HG03432 (cell line): Measurements from ENCODE around the gene SYTL5.
A peak's percentile ranks its signal among the peaks of the same experiment; 100 is the strongest.
"Not testable (repeated sequence)": the region's sequence is repeated elsewhere in the genome, so short reads cannot be mapped to it uniquely, and the experiment has no call there.

Experiments used
- ATAC-seq: cut with Tn5 transposase; IDR thresholded peaks from one replicate; pipeline ENCODE4 v1.9.1; 2021; ENCODE audit warnings: mild to moderate bottlenecking, moderate library complexity; ENCODE audit not compliant: unreplicated experiment

SYTL5 gene

GRCh38 chrX:38006291-38006690 is at the start of gene SYTL5:
TSS of gene SYTL5 (plus strand) at chrX:38006553. CDS start at chrX:38033890, 27,337 bp downstream.
- ATAC-seq, result no peak

- ATAC-seq, result no peak
Observed at GRCh38 chrX:37958525-37959211, 47.7 kb upstream of the SYTL5 start.

GRCh38 chrX:37959212-37960021 is 46.9 kb upstream of the SYTL5 start:
- no peak for ATAC-seq

- ATAC-seq, result no peak
Observed at GRCh38 chrX:37961118-37961517, 45.2 kb upstream of the SYTL5 start.

GRCh38 chrX:37967714-37968113 is 38.6 kb upstream of the SYTL5 start:
- ATAC-seq, result no peak

GRCh38 chrX:37975421-37975820 is 30.9 kb upstream of the SYTL5 start:
- no peak for ATAC-seq

GRCh38 chrX:37976153-37976552 is 30.2 kb upstream of the SYTL5 start:
- no peak for ATAC-seq

GRCh38 chrX:37984880-37985279 is 21.5 kb upstream of the SYTL5 start:
- no peak for ATAC-seq

- no peak for ATAC-seq
Observed at GRCh38 chrX:37986893-37987292, 19.5 kb upstream of the SYTL5 start.

- ATAC-seq, result no peak
Observed at GRCh38 chrX:37989304-37989703, 17.0 kb upstream of the SYTL5 start.

GRCh38 chrX:37991303-37991702 is 15.1 kb upstream of the SYTL5 start:
- not testable (repeated sequence) for ATAC-seq

GRCh38 chrX:37993176-37993575 is 13.2 kb upstream of the SYTL5 start:
- no peak for ATAC-seq

GRCh38 chrX:37993837-37994619 is 12.3 kb upstream of the SYTL5 start:
- peak; percentile 74 for ATAC-seq

- no peak for ATAC-seq
Observed at GRCh38 chrX:37995428-37995827, 10.9 kb upstream of the SYTL5 start.

GRCh38 chrX:37997096-37997495 is 9.3 kb upstream of the SYTL5 start:
- no peak for ATAC-seq

- ATAC-seq, result no peak
Observed at GRCh38 chrX:37998586-37999262, 7.6 kb upstream of the SYTL5 start.

- ATAC-seq, result no peak
Observed at GRCh38 chrX:38000706-38001105, 5.6 kb upstream of the SYTL5 start.

- ATAC-seq, result no peak
Observed at GRCh38 chrX:38004046-38004445, 2.3 kb upstream of the SYTL5 start.

GRCh38 chrX:38006778-38007177 is 425 bp downstream of the SYTL5 start:
- no peak for ATAC-seq

- ATAC-seq, result no peak
Observed at GRCh38 chrX:38008658-38009057, 2.3 kb downstream of the SYTL5 start.

- ATAC-seq, result no peak
Observed at GRCh38 chrX:38009641-38010040, 3.3 kb downstream of the SYTL5 start.
